GM10248 (cell line): ENCODE data around the gene FAM174C.

ENCODE experiments used
- CTCF ChIA-PET: fragments of 300-600 bp; sonication (Branson Sonifier 250); formaldehyde crosslinking; extraction: SDS; loops from one replicate; lab custom pipeline; 2021; ENCODE audit warnings: antibody characterized with exemption; lab: Yijun Ruan, JAX
- POLR2A ChIA-PET: fragments of 350-650 bp; sonication (Branson Sonifier 250); formaldehyde crosslinking; extraction: SDS; loops from one replicate; lab custom pipeline; 2020; ENCODE audit warnings: antibody characterized with exemption; lab: Yijun Ruan, JAX
- DNase-seq: peaks from one replicate; pipeline ENCODE4 v3.0.0; 2012; ENCODE audit errors: extremely low spot score
- TF ChIP-seq, protein P1 (sequence below): IDR thresholded peaks from 2 replicates; pipeline ENCODE4 v1.5.1; 2012; ENCODE audit warnings: mild to moderate bottlenecking, low read depth; ENCODE audit errors: extremely low read depth, missing control alignments, control extremely low read depth

The FAM174C gene

DNA sequence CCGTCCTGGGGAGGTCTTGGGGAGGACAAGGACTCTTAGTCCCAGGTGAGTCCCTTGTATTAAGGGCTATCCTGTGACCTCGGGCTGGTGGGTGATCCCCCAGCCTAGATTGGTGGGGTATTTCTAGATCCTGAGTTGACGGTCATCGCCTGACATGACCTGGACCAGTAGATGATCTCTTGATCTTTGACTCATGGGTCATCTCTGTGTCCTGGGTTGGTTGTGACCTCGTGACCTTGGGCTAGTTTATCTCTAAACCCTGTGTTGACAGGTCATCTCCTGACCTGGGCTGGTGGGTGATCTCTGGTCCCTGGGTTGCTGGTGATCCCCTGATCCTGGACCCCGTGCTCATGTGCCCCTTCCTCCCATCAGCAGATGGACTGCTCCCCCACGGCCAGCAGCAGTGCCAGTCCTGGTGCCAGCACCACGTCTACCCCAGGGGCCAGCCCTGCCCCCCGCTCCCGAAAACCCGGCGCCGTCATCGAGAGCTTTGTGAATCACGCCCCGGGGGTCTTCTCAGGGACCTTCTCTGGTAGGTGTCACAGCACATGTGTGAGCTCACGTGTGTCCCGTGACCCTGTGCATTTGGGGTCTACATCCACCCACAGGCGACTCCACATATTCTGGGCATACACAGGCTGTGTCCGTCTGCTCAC lies 20.7 kb upstream of the FAM174C start:
- ChIA-PET POLR2A (interaction anchor here (1.0 to 2.8 kb wide), 3 partner anchors 12 to 180 kb away, joined by 3 to 18 read pairs (median 4); partner anchors contain the start of gene CIRBP), CTCF (interaction anchor here (2.7 to 18.0 kb wide), 2 partner anchors 12 to 13 kb away, joined by 22 to 491 read pairs; partner anchors contain the start of genes ATP5F1D and CBARP)
- TF ChIP-seq, protein P1, sequence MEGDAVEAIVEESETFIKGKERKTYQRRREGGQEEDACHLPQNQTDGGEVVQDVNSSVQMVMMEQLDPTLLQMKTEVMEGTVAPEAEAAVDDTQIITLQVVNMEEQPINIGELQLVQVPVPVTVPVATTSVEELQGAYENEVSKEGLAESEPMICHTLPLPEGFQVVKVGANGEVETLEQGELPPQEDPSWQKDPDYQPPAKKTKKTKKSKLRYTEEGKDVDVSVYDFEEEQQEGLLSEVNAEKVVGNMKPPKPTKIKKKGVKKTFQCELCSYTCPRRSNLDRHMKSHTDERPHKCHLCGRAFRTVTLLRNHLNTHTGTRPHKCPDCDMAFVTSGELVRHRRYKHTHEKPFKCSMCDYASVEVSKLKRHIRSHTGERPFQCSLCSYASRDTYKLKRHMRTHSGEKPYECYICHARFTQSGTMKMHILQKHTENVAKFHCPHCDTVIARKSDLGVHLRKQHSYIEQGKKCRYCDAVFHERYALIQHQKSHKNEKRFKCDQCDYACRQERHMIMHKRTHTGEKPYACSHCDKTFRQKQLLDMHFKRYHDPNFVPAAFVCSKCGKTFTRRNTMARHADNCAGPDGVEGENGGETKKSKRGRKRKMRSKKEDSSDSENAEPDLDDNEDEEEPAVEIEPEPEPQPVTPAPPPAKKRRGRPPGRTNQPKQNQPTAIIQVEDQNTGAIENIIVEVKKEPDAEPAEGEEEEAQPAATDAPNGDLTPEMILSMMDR, result no peak
- no peak for DNase-seq

DNA sequence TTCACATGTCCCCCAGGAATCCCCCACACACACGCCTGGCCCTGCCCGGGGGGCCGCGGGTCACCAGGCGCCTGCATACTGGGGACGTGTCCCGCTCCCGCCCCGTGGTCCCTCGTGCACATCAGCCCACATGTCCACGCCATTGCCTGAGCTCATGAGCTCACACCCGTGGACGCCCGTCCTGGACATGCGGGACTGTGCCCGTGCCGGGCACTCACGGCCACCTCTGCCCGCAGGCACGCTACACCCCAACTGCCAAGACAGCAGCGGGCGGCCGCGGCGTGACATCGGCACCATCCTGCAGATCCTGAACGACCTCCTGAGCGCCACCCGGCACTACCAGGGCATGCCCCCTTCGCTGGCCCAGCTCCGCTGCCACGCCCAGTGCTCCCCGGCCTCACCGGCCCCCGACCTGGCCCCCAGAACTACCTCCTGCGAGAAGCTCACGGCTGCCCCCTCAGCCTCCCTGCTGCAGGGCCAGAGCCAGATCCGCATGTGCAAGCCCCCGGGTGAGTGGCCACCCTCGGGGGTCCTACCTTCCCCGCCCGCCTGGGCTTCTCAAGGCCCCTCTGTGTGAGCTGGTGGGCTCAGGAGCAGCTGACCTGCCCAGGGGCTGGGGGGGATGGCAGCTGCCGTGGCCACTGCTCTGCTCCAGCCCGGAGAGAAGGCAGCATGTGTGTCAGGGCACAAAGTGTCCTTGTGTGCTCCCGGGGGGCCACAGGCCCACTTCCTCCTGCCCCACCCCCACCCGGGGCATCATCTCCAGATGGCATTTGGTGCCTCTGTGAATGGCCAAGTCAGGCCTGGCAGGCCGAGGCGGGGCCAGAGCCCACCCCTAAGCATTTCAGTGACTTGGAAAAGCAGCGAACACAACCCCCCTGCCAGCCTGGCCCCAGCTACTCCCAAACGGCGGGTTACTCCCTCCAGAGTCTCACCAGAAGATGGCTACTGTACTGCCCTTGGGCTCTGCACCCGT lies 19.9 kb upstream of the FAM174C start:
- TF ChIP-seq, protein P1, result no peak
- CTCF ChIA-PET, result interaction anchor here (1.8 to 18.0 kb wide), 3 partner anchors 12 to 14 kb away, joined by 4 to 491 read pairs (median 22); partner anchors contain the start of genes ATP5F1D, CBARP and CIRBP
- no peak for DNase-seq
- POLR2A ChIA-PET, result interaction anchor here (1.0 to 2.8 kb wide), 3 partner anchors 11 to 181 kb away, joined by 3 to 18 read pairs (median 4); partner anchors contain the start of gene CIRBP

DNA sequence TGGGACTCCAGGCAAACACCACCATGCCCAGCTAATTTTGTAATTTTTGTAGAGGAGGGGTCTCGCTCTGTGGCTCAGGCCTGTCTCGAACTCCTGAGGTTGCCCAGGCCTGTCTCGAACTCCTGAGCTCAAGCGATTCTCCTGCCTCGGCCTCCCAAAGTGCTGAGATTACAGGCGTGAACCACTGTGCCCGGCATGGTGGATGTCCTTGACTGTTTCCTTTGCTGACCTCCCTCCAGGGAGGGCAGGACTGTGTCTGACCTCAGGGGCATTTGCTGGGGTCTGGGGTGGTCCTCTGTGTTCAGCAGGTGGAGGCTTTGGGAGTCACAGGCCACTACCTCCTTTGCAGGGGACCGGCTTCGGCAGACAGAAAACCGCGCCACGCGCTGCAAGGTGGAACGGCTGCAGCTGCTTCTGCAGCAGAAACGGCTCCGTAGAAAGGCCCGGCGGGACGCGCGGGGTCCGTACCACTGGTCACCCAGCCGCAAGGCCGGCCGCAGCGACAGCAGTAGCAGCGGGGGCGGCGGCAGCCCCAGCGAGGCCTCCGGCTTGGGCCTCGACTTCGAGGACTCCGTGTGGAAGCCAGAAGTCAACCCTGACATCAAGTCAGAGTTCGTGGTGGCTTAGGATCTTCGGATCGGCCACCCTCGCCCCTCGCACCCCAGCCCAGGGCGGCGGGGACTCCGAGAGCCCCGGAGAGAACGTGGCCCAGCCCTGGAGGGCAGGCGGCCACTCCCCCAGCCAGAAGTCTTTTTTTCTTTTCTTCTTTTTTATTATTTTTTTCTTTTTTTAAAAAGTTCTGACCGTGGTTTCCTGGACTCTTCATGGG lies 18.5 kb upstream of the FAM174C start:
- ChIA-PET POLR2A (interaction anchor here (2.8 kb wide), 1 partner anchor 12 kb away, joined by 18 read pairs; the partner anchor contains the start of gene CIRBP), CTCF (interaction anchor here (1.4 to 18.0 kb wide), 4 partner anchors 10 to 14 kb away, joined by 4 to 491 read pairs (median 13); partner anchors contain the start of genes ATP5F1D, CBARP and CIRBP)
- TF ChIP-seq, protein P1, result no peak
- no peak for DNase-seq

DNA sequence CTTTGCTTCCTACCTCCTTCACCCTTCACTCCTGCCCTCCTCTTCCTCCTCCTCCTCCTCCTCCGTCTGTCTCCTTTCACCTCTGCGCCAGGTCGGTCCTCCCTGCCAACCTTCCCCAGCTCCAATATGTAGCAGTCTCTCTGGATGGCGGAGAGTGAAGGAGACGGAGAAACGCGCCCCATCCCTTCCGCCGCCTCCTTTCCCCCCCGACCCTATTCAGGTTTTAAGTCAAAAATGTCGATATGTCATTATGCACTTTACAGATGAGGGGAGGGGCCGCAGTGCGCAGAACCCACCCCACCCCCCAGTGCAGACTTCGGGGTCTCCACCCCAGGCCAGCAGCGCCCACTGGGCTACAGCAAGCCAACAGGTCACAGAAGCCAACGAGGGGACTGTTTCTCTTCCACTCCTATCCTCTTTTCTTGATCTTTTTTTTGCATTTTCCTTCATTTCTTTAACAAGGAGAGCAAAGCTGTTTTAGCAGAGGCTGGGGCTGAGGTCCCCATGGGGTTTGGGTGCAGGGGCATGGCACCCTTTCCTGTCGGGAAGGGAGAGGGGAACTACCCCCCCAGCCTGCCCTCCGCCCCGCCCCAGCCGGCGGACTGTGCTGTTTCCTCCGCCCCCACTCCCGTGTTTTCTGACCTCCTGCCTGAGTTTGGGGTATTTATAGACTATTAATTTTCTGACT lies 17.7 kb upstream of the FAM174C start:
- TF ChIP-seq, protein P1, result no peak
- CTCF ChIA-PET, result interaction anchor here (1.4 to 18.0 kb wide), 2 partner anchors 9 to 15 kb away, joined by 4 to 491 read pairs; partner anchors contain the start of genes ATP5F1D and CBARP
- POLR2A ChIA-PET, result interaction anchor here (2.8 to 3.5 kb wide), 1 partner anchor 12 kb away, joined by 15 to 18 read pairs; the partner anchor contains the start of gene CIRBP

DNA sequence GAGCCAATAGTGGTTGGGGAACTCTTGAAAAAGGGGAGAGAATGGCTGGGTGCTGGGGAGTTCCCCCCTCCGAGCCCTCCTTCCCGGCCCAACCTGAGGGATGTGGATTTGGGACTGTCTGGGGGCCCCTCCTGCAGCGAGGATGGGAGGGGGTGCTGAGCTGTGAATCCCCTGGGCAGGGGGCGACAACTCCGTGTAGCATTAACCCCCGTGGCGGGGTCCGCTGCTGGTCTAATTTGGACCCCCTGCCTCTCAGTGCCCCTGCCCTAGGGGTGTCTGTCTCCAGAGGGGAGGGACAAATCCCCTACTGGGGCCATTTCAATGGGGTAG lies 17.2 kb upstream of the FAM174C start:
- TF ChIP-seq, protein P1, result no peak
- no peak for DNase-seq
- POLR2A ChIA-PET, result interaction anchor here (3.5 kb wide), 1 partner anchor 11 kb away, joined by 15 read pairs; the partner anchor contains the start of gene CIRBP
- CTCF ChIA-PET, result interaction anchor here (1.4 to 18.0 kb wide), 2 partner anchors 8 to 15 kb away, joined by 4 to 491 read pairs; partner anchors contain the start of genes ATP5F1D and CBARP

More for the DNA sequence above, 17.7 kb upstream of the FAM174C start:
- DNase-seq, result no peak
